ENCODE results near the gene COL24A1. TPM values are rescaled to one million over a fixed set of nuclear protein-coding genes. Genes with fewer than 3 reads are reported as not detected.
"Not testable (repeated sequence)": the region's sequence is repeated elsewhere in the genome, so short reads cannot be mapped to it uniquely, and the experiment has no call there.

The COL24A1 gene
- total and polyA plus RNA-seq, 4 experiments from 2014 or later: 0.09 to 0.14 TPM; not detected in 2

DNA sequence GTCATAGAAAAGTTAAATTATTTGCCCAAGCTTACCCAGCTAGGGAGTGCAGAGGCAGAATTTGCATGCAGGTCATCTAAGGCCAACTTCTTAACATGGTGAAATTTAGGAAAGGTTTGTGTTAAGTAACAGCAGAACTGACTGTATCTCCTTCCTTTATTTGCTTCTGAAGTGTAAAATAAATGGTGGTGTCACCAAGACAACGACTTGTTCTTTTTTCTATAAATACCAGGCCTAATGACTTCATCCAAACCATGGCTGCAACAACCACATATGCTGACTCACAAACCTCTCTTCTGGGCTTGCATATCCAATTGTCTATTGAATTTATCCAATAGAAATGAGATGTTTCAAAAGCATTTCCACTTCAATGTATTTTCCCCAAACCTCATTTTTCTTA lies 19.1 kb downstream of the COL24A1 start:
- POLR2A ChIA-PET (ENCODE audit: partially characterized antibody): no interaction called here
- no peaks in the 10 kb centered on the region for H3K4me1 Mint-ChIP-seq
- no peak overlapping the region for H3K27ac Mint-ChIP-seq
- no peak for DNase-seq
- peaks cover 0 to 4% (median 0%) of the 10 kb centered on the region in 8 donors for H3K9me3 Mint-ChIP-seq
- Histone ChIP-seq H3K36me3 (ENCODE audit: insufficient read depth, low read length) (no peaks in the 10 kb centered on the region), H3K9me3 (ENCODE audit: control insufficient read depth in 1 of 2, low read length in 2 of 2) (no peaks in the 10 kb centered on the region), H3K4me1 (ENCODE audit: insufficient read depth, low read length) (no peaks in the 10 kb centered on the region), H3K4me3 (ENCODE audit: low read length in 2 of 2) (no peak overlapping the region), H3K27me3 (ENCODE audit: insufficient read depth, low read length) (no peaks in the 10 kb centered on the region), H3K27ac (ENCODE audit: low read depth, low read length) (no peak overlapping the region)
- intact Hi-C loops (cut with micrococcal nuclease): no loop called here
- CTCF ChIA-PET (ENCODE audit: partially characterized antibody): no interaction called here
- no peaks in the 10 kb centered on the region for H3K36me3 Mint-ChIP-seq
- peaks cover 0 to 3% of the 10 kb centered on the region in 2 donors for H3K27me3 Mint-ChIP-seq
- H3K4me3 Mint-ChIP-seq: no peak overlapping the region

DNA sequence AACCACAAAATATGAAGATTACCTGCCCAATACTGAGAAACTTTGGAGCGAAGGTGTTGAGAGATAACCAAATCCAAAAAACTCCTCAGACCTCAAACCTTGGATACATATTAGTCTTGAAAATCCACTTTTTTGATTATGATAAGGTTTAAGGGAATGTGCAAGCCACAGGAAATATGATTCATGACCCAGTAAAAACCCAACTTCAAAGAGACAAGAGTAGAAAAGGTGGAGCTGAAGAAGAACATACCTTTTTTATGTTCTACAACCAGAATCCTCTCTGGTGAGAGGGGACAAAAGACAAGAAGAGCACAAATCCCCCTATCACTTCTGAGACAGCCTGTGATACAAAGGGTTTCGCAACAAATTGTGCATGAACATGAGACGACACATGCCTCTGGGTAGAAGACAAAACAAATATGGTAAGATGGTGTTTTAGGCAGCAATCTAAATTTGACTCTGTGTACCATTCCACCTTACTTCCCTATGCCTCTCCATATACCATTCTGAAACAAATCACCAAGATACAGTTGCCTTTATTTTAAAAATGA lies 37.3 kb downstream of the COL24A1 start:
- no peak overlapping the region for H3K4me3 Mint-ChIP-seq
- H3K36me3 Mint-ChIP-seq: no peaks in the 10 kb centered on the region
- Histone ChIP-seq H3K4me1 (ENCODE audit: insufficient read depth, low read length) (no peaks in the 10 kb centered on the region), H3K4me3 (ENCODE audit: low read length in 2 of 2) (no peak overlapping the region), H3K27ac (ENCODE audit: low read depth, low read length) (no peak overlapping the region), H3K36me3 (ENCODE audit: insufficient read depth, low read length) (no peaks in the 10 kb centered on the region), H3K27me3 (ENCODE audit: insufficient read depth, low read length) (no peaks in the 10 kb centered on the region), H3K9me3 (ENCODE audit: control insufficient read depth in 1 of 2, low read length in 2 of 2) (no peaks in the 10 kb centered on the region)
- H3K27me3 Mint-ChIP-seq: no peaks in the 10 kb centered on the region
- CTCF ChIA-PET (ENCODE audit: partially characterized antibody): no interaction called here
- no peak for DNase-seq
- no peak overlapping the region for H3K27ac Mint-ChIP-seq
- H3K4me1 Mint-ChIP-seq: no peaks in the 10 kb centered on the region
- POLR2A ChIA-PET (ENCODE audit: partially characterized antibody): no interaction called here
- intact Hi-C loops (cut with micrococcal nuclease): no loop called here
- peaks cover 0 to 10% (median 5%) of the 10 kb centered on the region in 8 donors for H3K9me3 Mint-ChIP-seq

DNA sequence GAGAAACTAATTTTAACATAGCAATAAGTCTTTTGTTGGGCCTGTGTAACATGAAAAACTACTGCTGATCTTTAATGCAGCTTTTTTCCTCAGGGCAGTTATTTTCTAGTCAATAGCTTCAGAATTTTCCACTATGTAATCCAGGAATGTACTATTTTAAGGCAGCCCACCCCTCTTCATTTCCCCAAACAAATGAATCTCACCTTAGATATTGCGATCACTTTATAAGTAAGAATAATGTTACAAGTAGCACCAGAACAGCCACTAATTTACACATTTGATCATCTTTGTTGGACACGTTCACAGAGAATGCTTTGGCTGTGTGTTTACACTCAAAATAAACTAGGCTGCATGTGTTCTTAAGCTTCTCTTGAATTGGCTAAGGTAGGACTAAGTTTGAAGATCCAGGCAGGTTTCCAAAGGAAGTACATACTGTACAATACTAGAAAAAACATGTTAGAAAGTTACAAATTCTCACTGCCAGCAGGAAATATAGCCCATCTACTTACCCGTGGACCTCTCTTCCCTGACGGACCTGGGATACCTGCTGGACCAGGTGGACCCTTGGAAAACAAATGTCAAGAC lies 41.7 kb downstream of the COL24A1 start:
- Histone ChIP-seq H3K27ac (ENCODE audit: low read depth, low read length) (no peak overlapping the region), H3K36me3 (ENCODE audit: insufficient read depth, low read length) (no peaks in the 10 kb centered on the region), H3K9me3 (ENCODE audit: control insufficient read depth in 1 of 2, low read length in 2 of 2) (no peaks in the 10 kb centered on the region), H3K4me1 (ENCODE audit: insufficient read depth, low read length) (no peaks in the 10 kb centered on the region), H3K4me3 (ENCODE audit: low read length in 2 of 2) (no peak overlapping the region), H3K27me3 (ENCODE audit: insufficient read depth, low read length) (no peaks in the 10 kb centered on the region)
- POLR2A ChIA-PET (ENCODE audit: partially characterized antibody): no interaction called here
- no peak overlapping the region for H3K4me3 Mint-ChIP-seq
- H3K27me3 Mint-ChIP-seq: no peaks in the 10 kb centered on the region
- H3K9me3 Mint-ChIP-seq: peaks cover 0 to 14% (median 6%) of the 10 kb centered on the region in 8 donors
- CTCF ChIA-PET (ENCODE audit: partially characterized antibody): no interaction called here
- DNase-seq: no peak
- no peaks in the 10 kb centered on the region for H3K4me1 Mint-ChIP-seq
- no peak overlapping the region for H3K27ac Mint-ChIP-seq
- no peaks in the 10 kb centered on the region for H3K36me3 Mint-ChIP-seq
- intact Hi-C loops (cut with micrococcal nuclease): no loop called here

DNA sequence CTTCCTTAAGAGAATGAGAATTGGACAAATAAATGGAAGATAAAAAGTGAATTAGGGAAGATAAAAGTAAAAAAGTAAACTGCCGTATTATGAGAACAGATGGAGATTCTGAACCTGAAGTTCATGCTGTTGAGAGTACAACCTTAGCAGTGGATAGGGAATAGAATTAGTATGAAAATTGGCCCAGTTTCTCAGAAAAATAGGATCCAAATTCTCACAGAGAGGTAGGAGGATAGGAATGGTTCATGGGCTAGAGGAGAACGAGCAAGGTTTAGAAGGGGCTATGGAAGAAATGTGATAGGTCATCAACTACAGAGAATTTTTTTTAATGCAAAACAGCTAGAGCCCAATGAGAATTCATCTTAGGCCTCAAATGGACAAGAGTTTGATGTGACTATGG lies 42.3 kb downstream of the COL24A1 start:
- Histone ChIP-seq H3K4me1 (ENCODE audit: insufficient read depth, low read length) (no peaks in the 10 kb centered on the region), H3K36me3 (ENCODE audit: insufficient read depth, low read length) (no peaks in the 10 kb centered on the region), H3K27me3 (ENCODE audit: insufficient read depth, low read length) (no peaks in the 10 kb centered on the region), H3K4me3 (ENCODE audit: low read length in 2 of 2) (no peak overlapping the region), H3K27ac (ENCODE audit: low read depth, low read length) (no peak overlapping the region), H3K9me3 (ENCODE audit: control insufficient read depth in 1 of 2, low read length in 2 of 2) (no peaks in the 10 kb centered on the region)
- intact Hi-C loops (cut with micrococcal nuclease): no loop called here
- Mint-ChIP-seq H3K27ac (no peak overlapping the region), H3K27me3 (no peaks in the 10 kb centered on the region), H3K4me1 (no peaks in the 10 kb centered on the region), H3K4me3 (no peak overlapping the region), H3K9me3 (peaks cover 0 to 14% (median 5%) of the 10 kb centered on the region in 8 donors), H3K36me3 (no peaks in the 10 kb centered on the region)
- ChIA-PET CTCF (ENCODE audit: partially characterized antibody) (no interaction called here), POLR2A (ENCODE audit: partially characterized antibody) (no interaction called here)
- no peak for DNase-seq

DNA sequence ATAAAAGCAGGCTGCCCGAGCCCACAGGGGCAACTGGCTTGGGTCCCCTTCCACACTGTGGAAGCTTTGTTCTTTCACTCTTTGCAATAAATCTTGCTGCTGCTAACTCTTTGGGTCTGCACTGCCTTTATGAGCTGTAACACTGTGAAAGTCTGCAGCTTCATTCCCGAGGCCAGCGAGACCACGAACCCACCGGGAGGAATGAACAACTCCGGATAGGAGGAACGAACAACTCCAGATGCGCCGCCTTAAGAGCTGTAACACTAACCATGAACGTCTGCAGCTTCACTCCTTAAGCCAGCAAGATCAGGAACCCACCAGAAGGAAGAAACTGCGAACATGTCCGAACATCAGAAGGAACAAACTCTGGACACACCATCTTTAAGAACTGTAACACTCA lies 45.0 kb downstream of the COL24A1 start:
- H3K27me3 Mint-ChIP-seq; DNase-seq; H3K9me3 ChIP-seq (ENCODE audit: control insufficient read depth in 1 of 2, low read length in 2 of 2); H3K27me3 ChIP-seq (ENCODE audit: insufficient read depth, low read length); H3K27ac Mint-ChIP-seq; H3K27ac ChIP-seq (ENCODE audit: low read depth, low read length); H3K4me3 Mint-ChIP-seq; intact Hi-C loops (cut with micrococcal nuclease); H3K4me1 Mint-ChIP-seq; POLR2A ChIA-PET (ENCODE audit: partially characterized antibody); H3K36me3 ChIP-seq (ENCODE audit: insufficient read depth, low read length); H3K36me3 Mint-ChIP-seq; H3K4me3 ChIP-seq (ENCODE audit: low read length in 2 of 2); H3K4me1 ChIP-seq (ENCODE audit: insufficient read depth, low read length): not testable (repeated sequence)
- peaks cover 0 to 11% (median 0%) of the 10 kb centered on the region in 8 donors for H3K9me3 Mint-ChIP-seq
- CTCF ChIA-PET (ENCODE audit: partially characterized antibody): interaction anchor here (1.8 kb wide), 1 partner anchor 12 kb away, joined by 4 read pairs; no protein-coding TSS in a partner anchor

DNA sequence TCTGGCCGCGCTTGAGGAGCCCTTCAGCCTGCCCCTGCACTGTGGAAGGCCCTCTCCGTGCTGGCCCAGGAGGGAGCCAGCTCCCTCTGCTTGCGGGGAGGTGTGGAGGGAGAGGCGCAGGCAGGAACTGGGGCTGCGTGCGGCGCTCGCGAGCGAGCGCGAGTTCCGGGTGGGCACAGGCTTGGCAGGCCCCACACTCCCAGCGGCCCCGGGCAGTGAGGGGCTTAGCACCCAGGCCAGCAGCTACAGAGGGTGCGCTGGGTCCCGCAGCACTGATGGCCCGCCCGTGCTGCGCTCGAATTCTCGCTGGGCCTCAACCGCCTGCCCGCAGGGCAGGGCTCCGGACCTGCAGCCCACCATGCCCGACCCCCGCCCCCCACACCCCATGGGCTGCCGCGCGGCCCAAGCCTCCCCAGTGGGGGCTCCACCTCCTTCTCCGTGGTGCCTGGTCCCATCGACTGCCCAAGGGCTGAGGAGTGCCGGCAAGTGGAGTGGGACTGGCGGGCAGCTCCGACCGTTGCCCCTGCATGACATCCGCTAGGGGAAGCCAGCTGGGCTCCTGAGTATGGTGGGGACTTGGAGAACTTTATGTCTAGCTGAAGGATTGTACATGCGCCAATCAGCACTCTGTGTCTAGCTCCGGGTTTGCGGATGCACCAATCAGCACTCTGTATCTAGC lies 46.0 kb downstream of the COL24A1 start:
- H3K36me3 Mint-ChIP-seq: no peaks in the 10 kb centered on the region
- H3K4me1 Mint-ChIP-seq: no peaks in the 10 kb centered on the region
- no peaks in the 10 kb centered on the region for H3K27me3 Mint-ChIP-seq
- DNase-seq: no peak
- no peak overlapping the region for H3K4me3 ChIP-seq (ENCODE audit: low read length in 2 of 2)
- ChIA-PET POLR2A (ENCODE audit: partially characterized antibody) (no interaction called here), CTCF (ENCODE audit: partially characterized antibody) (interaction anchor here (1.8 kb wide), 1 partner anchor 11 kb away, joined by 4 read pairs; no protein-coding TSS in a partner anchor)
- intact Hi-C loops (cut with micrococcal nuclease): no loop called here
- no peak overlapping the region for H3K27ac ChIP-seq (ENCODE audit: low read depth, low read length)
- no peak overlapping the region for H3K27ac Mint-ChIP-seq
- no peaks in the 10 kb centered on the region for H3K9me3 ChIP-seq (ENCODE audit: control insufficient read depth in 1 of 2, low read length in 2 of 2)
- no peaks in the 10 kb centered on the region for H3K36me3 ChIP-seq (ENCODE audit: insufficient read depth, low read length)
- no peak overlapping the region for H3K4me3 Mint-ChIP-seq
- H3K4me1 ChIP-seq (ENCODE audit: insufficient read depth, low read length): no peaks in the 10 kb centered on the region
- no peaks in the 10 kb centered on the region for H3K27me3 ChIP-seq (ENCODE audit: insufficient read depth, low read length)
- H3K9me3 Mint-ChIP-seq: peaks cover 0 to 11% (median 0%) of the 10 kb centered on the region in 8 donors

DNA sequence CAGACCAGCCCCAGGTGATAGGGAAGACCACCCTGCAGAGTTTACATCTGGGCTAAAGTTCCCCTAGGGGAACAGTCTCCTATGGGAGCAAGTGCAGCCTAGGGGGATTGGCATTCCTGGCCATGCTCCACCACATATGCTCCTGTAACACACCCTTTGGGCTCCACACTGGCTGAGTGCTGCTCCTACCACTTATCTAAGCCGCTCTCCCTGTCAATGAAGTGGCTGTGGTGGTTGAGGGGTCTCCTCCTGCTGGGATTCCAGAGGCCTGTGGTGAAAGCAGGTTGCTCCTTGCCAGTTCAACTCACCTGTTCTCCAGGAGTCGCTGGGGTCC lies 51.1 kb downstream of the COL24A1 start:
- Histone ChIP-seq H3K4me1 (ENCODE audit: insufficient read depth, low read length) (no peaks in the 10 kb centered on the region), H3K36me3 (ENCODE audit: insufficient read depth, low read length) (no peaks in the 10 kb centered on the region), H3K27me3 (ENCODE audit: insufficient read depth, low read length) (no peaks in the 10 kb centered on the region), H3K27ac (ENCODE audit: low read depth, low read length) (no peak overlapping the region), H3K9me3 (ENCODE audit: control insufficient read depth in 1 of 2, low read length in 2 of 2) (no peaks in the 10 kb centered on the region), H3K4me3 (ENCODE audit: low read length in 2 of 2) (no peak overlapping the region)
- Mint-ChIP-seq H3K36me3 (no peaks in the 10 kb centered on the region), H3K27me3 (no peaks in the 10 kb centered on the region), H3K9me3 (peaks cover 0 to 1% (median 0%) of the 10 kb centered on the region in 8 donors), H3K4me1 (no peaks in the 10 kb centered on the region), H3K4me3 (no peak overlapping the region), H3K27ac (no peak overlapping the region)
- CTCF ChIA-PET (ENCODE audit: partially characterized antibody): no interaction called here
- no peak for DNase-seq
- POLR2A ChIA-PET (ENCODE audit: partially characterized antibody): no interaction called here
- intact Hi-C loops (cut with micrococcal nuclease): no loop called here

Measured in CD4-positive, alpha-beta memory T cell (primary cell).